Parathyroid adenoma (tissue), 2 donors: ENCODE measurements around the gene DCTPP1.

Source experiments
- H2AFZ ChIP-seq: fragments of 300-600 bp; sonication (generic); one replicate; pipeline ENCODE4 v1.7.0; 2017; ENCODE audit warnings: antibody characterized with exemption, mild to moderate bottlenecking
- H3K27ac ChIP-seq: fragments of 300-600 bp; sonication (generic); one replicate; pipeline ENCODE4 v1.7.0; 2017
- H3K27me3 ChIP-seq: fragments of 300-600 bp; sonication (generic); one replicate; pipeline ENCODE4 v1.7.0; 2017; ENCODE audit warnings: low read length; ENCODE audit not compliant: control insufficient read depth, insufficient read depth
- H3K36me3 ChIP-seq: fragments of 300-600 bp; sonication (generic); one replicate; pipeline ENCODE4 v1.7.0; 2017; ENCODE audit warnings: low read length; ENCODE audit not compliant: control insufficient read depth, insufficient read depth
- H3K4me1 ChIP-seq: fragments of 300-600 bp; sonication (generic); one replicate; pipeline ENCODE4 v1.7.0; 2017; ENCODE audit warnings: control low read depth
- H3K4me2 ChIP-seq: fragments of 300-600 bp; sonication (generic); one replicate; pipeline ENCODE4 v1.7.0; 2017; ENCODE audit warnings: low read length
- H3K4me3 ChIP-seq: fragments of 300-600 bp; sonication (generic); one replicate; pipeline ENCODE4 v1.7.0; 2017; ENCODE audit warnings: low read depth, low read length
- H3K79me2 ChIP-seq: fragments of 300-600 bp; sonication (generic); one replicate; pipeline ENCODE4 v1.7.0; 2017; ENCODE audit warnings: control low read depth
- H3K9ac ChIP-seq: fragments of 300-600 bp; sonication (generic); one replicate; pipeline ENCODE4 v1.7.0; 2017; ENCODE audit warnings: mild to moderate bottlenecking
- H3K9me3 ChIP-seq: fragments of 300-600 bp; sonication (generic); one replicate; pipeline ENCODE4 v1.7.0; 2017; ENCODE audit warnings: low read length; ENCODE audit not compliant: control insufficient read depth
- CTCF ChIP-seq: fragments of 300-600 bp; sonication (generic); IDR thresholded peaks from one replicate; pipeline ENCODE4 v1.7.0; 2017; ENCODE audit warnings: antibody characterized with exemption, mild to moderate bottlenecking
- donor health status: primary hyperparathyroidism.

Gene DCTPP1

GRCh38 chr16:30379158-30379783 is 50.6 kb downstream of the DCTPP1 start:
- Histone ChIP-seq H3K27ac (peak overlapping the region; percentile 100), H2AFZ (peak overlapping the region; percentile 49), H3K4me3 (peak overlapping the region; percentile 98), H3K9ac (no peak overlapping the region), H3K9me3 (no peaks in the 10 kb centered on the region), H3K4me2 (peak overlapping the region; percentile 85), H3K4me1 (peaks cover 4% of the 10 kb centered on the region), H3K79me2 (no peaks in the 10 kb centered on the region), H3K36me3 (no peaks in the 10 kb centered on the region), H3K27me3 (no peaks in the 10 kb centered on the region)
- TF ChIP-seq CTCF: no peak

GRCh38 chr16:30378236-30379157 is 51.3 kb downstream of the DCTPP1 start:
- TF ChIP-seq CTCF: no peak
- Histone ChIP-seq H3K79me2 (no peaks in the 10 kb centered on the region), H3K27me3 (no peaks in the 10 kb centered on the region), H3K9ac (peak overlapping the region; percentile 70), H3K4me1 (peaks cover 4% of the 10 kb centered on the region), H2AFZ (peak overlapping the region; percentile 93), H3K4me3 (peak overlapping the region; percentile 98), H3K9me3 (no peaks in the 10 kb centered on the region), H3K36me3 (no peaks in the 10 kb centered on the region), H3K4me2 (peak overlapping the region; percentile 100), H3K27ac (peak overlapping the region; percentile 100)

- peak overlapping the region; percentile 100 for H3K27ac ChIP-seq
- no peak for TF ChIP-seq CTCF
- H3K4me1 ChIP-seq: peaks cover 4% of the 10 kb centered on the region
- no peaks in the 10 kb centered on the region for H3K27me3 ChIP-seq
- no peaks in the 10 kb centered on the region for H3K9me3 ChIP-seq
- H3K4me3 ChIP-seq: peak overlapping the region; percentile 98
- H3K9ac ChIP-seq: peak overlapping the region; percentile 98
- H3K36me3 ChIP-seq: no peaks in the 10 kb centered on the region
- peak overlapping the region; percentile 100 for H3K4me2 ChIP-seq
- no peaks in the 10 kb centered on the region for H3K79me2 ChIP-seq
- peak overlapping the region; percentile 93 for H2AFZ ChIP-seq
Observed at GRCh38 chr16:30377812-30378235, 52.0 kb downstream of the DCTPP1 start.

GRCh38 chr16:30377050-30377811 is 52.6 kb downstream of the DCTPP1 start:
- H3K27ac ChIP-seq: peak overlapping the region; percentile 100
- no peaks in the 10 kb centered on the region for H3K79me2 ChIP-seq
- no peaks in the 10 kb centered on the region for H3K9me3 ChIP-seq
- peak overlapping the region; percentile 98 for H3K4me3 ChIP-seq
- no peaks in the 10 kb centered on the region for H3K27me3 ChIP-seq
- no peaks in the 10 kb centered on the region for H3K36me3 ChIP-seq
- peak overlapping the region; percentile 98 for H3K9ac ChIP-seq
- H2AFZ ChIP-seq: peak overlapping the region; percentile 93
- H3K4me1 ChIP-seq: peaks cover 4% of the 10 kb centered on the region
- peak overlapping the region; percentile 100 for H3K4me2 ChIP-seq
- TF ChIP-seq CTCF: no peak
